Fibroblast of mammary gland (primary cell): ENCODE measurements around the gene TPRN.

Experiments used
- DNase-seq: peaks from one replicate; pipeline ENCODE4 v3.0.0-alpha.2; 2010; ENCODE audit warnings: low read depth
- H3K4me3 ChIP-seq: 2 replicates; pipeline ENCODE4 v1.5.1; 2011; ENCODE audit warnings: low read depth, mild to moderate bottlenecking, low read length, moderate library complexity; ENCODE audit not compliant: control insufficient read depth
- TF ChIP-seq, protein P1 (sequence below): conservative IDR thresholded peaks from 2 replicates; pipeline ENCODE4 v1.5.1; 2011; ENCODE audit warnings: low read depth, low read length, inconsistent platforms; ENCODE audit not compliant: control insufficient read depth, insufficient read depth

Gene TPRN

DNA sequence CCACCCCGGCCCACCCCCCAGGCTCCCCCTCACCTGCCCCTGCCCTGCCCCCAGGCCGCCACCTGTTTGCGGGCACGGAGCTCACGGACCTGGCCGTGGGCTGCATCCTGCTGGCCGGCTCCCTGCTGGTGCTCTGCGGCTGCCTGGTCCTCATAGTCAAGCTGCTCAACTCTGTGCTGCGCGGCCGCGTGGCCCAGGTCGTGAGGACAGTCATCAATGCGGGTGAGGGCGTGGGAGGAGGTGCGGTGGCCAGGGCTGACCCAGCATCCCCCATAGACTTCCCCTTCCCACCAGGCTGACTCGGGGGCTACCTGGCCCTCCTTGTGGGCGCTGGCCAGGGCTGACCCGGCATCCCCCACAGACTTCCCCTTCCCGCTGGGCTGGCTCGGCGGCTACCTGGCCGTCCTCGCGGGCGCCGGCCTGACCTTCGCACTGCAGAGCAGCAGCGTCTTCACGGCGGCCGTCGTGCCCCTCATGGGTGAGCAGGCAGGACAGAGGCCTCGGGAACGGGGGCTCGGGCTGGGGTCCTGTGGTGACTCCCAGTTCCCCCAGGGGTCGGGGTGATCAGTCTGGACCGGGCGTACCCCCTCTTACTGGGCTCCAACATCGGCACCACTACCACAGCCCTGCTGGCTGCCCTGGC, 33.6 kb upstream of the TPRN start:
- no peak overlapping the region for H3K4me3 ChIP-seq
- DNase-seq, result no peak
- TF ChIP-seq, protein P1, sequence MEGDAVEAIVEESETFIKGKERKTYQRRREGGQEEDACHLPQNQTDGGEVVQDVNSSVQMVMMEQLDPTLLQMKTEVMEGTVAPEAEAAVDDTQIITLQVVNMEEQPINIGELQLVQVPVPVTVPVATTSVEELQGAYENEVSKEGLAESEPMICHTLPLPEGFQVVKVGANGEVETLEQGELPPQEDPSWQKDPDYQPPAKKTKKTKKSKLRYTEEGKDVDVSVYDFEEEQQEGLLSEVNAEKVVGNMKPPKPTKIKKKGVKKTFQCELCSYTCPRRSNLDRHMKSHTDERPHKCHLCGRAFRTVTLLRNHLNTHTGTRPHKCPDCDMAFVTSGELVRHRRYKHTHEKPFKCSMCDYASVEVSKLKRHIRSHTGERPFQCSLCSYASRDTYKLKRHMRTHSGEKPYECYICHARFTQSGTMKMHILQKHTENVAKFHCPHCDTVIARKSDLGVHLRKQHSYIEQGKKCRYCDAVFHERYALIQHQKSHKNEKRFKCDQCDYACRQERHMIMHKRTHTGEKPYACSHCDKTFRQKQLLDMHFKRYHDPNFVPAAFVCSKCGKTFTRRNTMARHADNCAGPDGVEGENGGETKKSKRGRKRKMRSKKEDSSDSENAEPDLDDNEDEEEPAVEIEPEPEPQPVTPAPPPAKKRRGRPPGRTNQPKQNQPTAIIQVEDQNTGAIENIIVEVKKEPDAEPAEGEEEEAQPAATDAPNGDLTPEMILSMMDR, result no peak

DNA sequence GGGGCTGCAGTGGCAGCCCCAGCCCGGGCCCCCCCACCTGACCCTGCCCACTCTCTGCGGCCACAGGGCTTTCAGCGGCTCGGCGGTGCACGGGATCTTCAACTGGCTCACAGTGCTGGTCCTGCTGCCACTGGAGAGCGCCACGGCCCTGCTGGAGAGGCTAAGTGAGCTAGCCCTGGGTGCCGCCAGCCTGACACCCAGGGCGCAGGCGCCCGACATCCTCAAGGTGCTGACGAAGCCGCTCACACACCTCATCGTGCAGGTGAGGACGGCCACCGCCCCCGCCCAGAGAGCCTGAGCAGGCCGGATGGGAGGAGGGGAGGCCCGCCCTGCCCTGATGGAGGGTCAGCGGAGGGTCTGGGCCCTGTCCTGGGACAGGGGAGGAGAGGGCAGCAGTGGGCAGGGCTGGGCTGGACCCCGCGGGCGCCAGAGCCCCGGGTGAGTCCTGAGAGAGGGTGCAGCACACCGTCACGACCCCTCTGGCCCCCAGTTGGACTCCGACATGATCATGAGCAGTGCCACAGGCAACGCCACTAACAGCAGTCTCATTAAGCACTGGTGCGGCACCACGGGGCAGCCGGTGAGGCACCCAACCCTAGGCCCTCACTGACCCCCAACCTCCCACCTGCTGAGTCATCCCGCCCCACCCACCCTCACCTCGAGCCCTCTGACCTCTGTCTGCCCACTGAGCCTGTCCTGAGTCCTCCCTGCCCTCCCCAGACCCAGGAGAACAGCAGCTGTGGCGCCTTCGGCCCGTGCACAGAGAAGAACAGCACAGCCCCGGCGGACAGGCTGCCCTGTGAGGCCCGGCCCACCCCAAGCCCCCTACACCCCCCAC, 32.8 kb upstream of the TPRN start:
- no peak overlapping the region for H3K4me3 ChIP-seq
- TF ChIP-seq, protein P1, result no peak
- DNase-seq, result no peak

DNA sequence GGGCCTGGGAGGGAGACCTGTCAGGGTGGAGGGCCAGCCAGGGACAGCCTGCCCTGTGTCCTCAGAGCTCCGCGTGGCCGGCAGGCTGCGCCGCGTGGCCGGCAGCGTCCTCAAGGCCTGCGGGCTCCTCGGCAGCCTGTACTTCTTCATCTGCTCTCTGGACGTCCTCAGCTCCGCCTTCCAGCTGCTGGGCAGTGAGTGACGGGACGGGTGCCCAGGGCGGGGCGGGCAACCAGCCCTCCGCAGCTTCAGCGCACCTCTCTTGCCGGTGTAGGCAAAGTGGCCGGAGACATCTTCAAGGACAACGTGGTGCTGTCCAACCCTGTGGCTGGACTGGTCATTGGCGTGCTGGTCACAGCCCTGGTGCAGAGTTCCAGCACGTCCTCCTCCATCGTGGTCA, 32.0 kb upstream of the TPRN start:
- H3K4me3 ChIP-seq, result no peak overlapping the region

DNA sequence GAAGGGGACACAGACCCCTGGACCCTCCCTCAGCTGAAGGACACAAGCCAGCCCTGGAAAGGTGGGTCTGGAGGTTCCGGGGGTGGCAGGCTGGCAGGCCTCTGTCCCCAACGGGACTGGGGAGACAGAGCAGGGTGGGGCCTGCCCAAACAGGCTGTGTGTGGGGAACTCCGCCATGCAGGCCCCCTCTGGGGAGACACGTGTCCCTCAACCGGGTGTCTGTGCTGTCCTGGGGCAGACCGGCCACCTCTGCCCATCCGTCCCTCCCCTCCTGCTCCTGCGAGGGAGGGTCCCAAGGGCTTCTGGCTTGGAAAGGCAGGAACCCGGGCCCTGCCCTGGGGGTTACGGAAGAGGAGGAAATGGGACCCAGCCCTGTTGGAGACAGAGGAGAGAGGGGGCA, 31.6 kb upstream of the TPRN start:
- no peak overlapping the region for H3K4me3 ChIP-seq
- TF ChIP-seq, protein P1, result no peak
- no peak for DNase-seq

More for the DNA sequence above, 32.0 kb upstream of the TPRN start:
- TF ChIP-seq, protein P1, result no peak
- DNase-seq, result no peak

DNA sequence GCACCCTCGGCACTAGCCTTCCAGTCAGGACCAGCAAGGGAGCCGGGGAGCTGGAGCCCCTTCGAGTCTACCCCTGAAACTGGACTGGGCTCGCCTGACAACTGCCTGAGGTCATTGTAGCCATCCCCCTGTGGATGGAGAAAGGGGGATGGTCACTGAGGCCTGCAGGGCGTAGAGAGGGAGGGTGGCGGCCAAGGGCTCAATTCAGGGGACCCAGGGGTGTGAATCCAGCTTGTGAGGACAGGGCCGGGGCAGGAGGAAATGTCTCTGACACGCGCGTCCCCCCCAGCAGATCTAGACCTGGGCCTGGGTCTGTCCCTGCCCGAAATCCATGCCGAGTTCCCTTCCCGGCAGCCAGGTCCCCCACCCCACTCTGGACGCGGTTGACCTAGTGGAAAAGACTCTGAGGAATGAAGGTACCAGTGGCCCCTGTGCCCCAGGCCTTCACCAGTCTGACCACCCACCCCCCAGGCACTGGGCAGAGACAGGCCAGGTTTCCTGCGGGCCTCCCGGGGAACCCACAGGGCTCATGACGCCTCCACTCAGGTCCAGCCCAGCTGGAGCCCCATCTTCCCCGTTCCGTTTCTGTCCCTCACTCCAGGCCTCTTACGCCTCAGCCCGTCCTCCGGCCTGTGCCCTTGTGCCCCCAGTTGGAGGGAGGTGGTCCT, 31.0 kb upstream of the TPRN start:
- TF ChIP-seq, protein P1, result no peak
- DNase-seq, result no peak
- no peak overlapping the region for H3K4me3 ChIP-seq

DNA sequence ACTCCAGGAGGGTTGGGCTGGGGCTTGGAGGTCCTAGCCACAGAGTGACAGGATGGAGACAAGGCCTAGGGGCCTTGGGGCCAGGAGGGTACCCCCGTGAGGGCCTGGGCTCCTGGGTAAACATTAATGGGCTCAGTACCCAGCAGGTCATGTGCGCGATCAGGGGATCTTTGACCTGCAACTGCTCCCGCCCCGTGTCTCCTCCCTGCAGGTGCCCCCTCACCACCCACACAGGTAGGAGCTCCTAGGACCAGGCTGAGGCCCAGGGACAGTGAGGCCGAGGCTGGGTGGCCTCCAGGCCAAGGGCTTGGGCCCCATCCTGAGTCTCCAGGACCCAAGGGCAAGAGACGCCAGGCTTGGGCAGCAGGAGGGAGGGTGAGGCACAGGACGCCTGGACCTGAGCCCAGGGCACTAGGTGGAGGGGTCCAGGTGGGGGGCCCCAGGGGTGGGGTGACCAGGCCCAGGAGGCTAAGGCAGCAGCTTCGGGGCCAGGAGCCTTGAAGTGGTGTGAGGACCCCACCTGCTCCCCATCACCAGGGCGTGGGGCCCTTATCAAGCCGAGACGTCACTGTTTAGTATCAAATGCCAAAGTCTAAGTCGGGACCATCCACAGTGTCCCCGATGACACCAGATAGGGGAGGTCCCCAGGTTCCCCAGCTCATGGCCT, 30.3 kb upstream of the TPRN start, which contains the start of gene SLC34A3:
Gene SLC34A3, plus strand, starts transcription at position 197 of the 667 bp plus-strand sequence. CDS start 802 bp downstream, outside the sequence.
- no peak for DNase-seq
- TF ChIP-seq, protein P1, result no peak
- H3K4me3 ChIP-seq, result no peak within 1 kb of the TSS
